Stimulated activated naive CD4-positive, alpha-beta T cell (primary cell): ENCODE results near the gene H2AZ2.
"Not testable (repeated sequence)": the region's sequence is repeated elsewhere in the genome, so short reads cannot be mapped to it uniquely, and the experiment has no call there.

ENCODE experiments used
- DNase-seq, 6 experiments: peaks; one replicate each; lab custom pipeline; 2025; lab: John Stamatoyannopoulos, UW

H2AZ2 gene

DNA sequence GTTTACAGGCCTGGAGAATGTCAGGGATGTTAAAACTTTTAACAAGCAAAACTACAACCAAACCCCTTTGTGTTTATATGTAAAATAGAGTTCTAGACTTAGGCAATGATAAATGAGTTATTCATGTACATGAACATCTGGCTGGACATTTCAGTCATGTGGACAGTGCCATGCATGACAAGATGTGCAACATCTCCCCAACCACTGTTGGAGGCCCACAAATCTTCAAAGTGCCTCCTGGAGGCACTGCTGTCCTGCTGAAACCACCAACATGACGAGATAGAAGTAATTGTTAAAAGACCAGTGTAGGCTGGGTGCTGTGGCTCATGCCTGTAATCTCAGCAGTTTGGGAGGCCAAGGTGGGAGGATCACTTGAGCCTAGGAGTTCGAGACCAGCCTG is 33.0 kb downstream of the H2AZ2 start:
- no peak for DNase-seq

DNA sequence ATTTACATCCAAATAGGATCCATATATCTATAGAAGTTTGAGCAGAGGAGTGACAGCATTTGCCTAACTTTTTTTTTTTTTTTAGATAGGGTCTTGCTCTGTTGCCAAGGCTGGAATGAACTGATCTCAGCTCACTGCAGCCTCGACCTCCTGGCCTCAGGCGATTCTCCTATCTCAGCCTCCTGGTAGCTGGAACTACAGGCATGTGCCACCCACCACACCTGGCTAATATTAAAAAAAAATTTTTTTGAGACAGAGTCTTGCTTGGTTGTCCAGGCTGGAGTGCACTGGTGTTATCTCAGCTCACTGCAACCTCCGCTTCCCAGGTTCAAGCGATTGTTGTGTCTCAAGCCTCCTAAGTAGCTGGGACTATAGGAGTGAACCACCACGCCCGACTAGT is 36.3 kb downstream of the H2AZ2 start:
- no peak for DNase-seq

DNA sequence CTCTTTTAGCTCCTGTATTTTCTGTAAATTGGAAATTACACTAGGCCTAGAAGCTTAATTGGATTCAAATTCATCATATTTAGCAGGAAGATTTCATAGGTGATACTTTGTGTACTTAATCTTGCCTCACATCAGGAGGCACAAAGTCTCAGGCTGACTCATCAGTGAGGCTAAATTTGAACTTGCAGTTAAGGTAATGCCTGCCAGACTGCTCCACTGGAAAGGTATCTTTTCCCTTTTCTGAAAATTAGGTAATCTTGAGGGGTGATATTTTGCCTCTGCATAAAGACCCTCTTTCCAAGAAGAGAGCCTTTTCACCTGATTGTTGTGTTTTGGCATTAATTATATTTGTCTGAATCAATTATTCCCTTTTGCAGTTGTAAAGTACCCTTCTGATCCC is 36.8 kb downstream of the H2AZ2 start:
- no peak for DNase-seq

DNA sequence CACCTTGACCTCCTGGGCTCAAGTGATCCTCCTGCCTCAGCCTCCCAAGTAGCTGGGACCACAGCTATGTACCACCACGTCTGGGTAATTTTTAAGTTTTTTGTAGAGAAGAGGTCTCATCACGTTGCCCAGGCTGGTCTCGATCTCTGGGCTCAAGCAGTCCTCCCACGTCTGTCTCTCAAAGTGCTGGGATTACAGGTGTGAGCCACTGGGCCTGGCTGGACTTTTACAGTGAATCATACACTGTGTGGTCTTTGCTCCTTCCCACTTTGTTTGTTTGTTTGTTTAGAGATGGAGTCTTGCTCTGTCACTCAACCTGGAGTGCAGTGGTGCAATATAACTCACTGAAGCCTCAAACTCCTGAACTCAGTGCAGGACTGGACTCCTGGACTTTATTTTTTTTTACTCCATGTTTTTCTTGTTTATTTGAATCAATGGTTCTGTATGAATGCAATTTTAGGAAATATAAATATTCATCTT is 38.9 kb downstream of the H2AZ2 start:
- no peak for DNase-seq

DNA sequence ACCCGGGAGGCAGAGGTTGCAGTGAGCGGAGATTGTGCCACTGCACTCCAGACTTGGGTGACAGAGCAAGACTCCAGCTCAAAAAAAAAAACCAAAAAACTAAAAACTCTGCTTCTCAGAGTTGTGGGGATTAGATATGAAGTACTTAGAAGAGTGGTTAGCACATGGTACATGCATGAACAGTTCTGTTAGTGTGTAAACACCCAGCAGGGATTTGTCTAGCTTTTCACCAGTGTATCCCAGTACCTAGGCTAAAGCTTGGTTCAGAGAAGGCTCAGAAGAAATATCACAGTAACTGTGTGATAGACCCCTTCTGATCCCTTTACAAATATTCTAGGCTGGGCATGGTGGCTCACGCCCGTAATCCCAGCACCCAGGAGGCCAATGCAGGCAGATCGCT is 41.9 kb downstream of the H2AZ2 start:
- no peak for DNase-seq

DNA sequence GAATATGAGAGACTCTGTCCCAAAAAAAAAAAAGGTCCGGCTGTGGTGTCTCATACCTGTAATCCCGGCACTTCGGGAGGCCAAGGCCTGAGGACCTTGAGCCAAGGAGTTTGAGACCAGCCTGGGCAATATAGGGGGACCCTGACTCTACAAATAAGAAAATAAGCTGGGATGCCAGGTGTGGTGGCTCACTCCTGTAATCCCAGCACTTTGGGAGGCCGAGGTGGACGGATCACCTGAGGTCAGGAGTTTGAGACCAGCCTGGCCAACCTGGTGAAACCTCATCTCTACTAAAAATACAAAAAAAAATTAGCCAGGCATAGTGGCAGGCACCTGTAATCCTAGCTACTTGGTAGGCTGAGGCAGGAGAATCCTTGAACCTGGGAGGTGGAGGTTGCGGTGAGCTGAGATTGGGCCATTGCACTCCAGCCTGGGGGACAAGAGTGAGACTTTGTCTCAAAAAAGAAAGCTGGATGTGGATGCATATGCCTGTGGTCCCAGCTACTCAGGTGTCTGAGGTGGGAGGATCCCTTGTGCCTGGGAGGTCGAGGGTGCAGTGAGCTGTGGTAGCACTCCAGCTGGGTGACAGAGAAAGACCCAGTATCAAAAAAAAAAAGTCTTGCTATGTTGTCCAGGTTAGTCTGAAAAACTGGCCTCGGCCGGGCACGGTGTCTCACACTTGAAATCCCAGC is 43.9 kb downstream of the H2AZ2 start:
- not testable (repeated sequence) for DNase-seq

DNA sequence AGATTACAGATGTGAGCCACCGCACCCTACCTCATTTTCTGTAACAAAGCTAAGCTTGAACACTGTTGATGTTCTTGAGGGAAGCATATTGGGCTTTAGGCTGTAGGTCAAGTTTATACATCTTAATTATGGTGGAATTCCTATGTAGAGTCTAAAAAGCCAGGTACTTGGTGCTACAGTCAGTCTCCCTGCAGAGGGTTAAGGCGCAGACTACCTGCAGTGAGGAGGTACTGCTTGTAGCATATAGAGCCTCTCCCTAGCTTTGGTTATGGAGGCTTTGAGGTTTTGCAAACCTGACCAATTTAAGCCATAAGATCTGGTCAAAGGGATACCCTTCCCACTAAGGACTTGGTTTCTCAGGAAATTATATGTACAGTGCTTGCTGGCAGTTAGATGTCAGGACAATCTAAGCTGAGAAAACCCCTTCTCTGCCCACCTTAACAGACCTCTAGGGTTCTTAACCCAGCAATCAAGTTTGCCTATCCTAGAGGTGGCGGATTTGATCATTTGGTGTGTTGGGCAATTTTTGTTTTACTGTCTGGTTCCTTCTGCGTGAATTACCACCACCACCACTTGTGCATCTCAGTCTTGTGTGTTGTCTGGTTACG is 45.4 kb downstream of the H2AZ2 start:
- no peak for DNase-seq

DNA sequence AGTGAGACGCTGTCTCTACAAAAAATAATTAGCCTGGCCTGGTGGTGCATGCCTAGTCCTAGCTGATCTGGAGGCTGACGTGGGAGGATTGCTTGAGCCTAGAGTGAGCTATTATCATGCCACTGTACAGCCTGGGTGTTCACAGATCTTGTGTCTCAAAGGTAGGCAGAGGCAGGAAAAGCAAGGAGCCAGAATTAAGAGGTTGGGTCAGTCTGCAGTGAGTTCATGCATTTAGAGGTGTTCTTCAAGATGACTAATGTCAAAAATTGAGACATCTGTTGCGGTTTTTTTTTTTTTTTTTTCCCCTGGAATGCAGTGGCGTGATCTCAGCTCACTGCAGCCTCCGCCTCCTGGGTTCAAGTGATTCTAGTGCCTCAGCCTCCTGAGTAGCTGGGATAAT is 46.0 kb downstream of the H2AZ2 start:
- no peak for DNase-seq

DNA sequence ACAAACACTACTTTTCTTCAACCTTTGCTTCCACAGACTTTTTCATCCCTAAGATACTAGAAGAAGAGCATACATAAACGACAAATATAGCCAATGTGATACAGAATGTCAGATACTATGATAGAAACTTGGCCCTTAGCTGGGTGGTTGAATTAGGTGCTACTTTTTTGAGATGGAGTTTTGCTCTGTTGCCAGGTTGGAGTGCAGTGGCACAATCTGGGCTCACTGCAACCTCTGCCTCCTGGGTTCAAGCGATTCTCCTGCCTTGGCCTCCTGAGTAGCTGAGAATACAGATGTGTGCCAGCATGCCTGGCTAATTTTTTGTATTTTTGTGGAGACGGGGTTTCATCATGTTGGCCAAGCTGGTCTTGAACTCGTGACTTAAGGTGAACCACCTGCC is 47.9 kb downstream of the H2AZ2 start:
- no peak for DNase-seq

DNA sequence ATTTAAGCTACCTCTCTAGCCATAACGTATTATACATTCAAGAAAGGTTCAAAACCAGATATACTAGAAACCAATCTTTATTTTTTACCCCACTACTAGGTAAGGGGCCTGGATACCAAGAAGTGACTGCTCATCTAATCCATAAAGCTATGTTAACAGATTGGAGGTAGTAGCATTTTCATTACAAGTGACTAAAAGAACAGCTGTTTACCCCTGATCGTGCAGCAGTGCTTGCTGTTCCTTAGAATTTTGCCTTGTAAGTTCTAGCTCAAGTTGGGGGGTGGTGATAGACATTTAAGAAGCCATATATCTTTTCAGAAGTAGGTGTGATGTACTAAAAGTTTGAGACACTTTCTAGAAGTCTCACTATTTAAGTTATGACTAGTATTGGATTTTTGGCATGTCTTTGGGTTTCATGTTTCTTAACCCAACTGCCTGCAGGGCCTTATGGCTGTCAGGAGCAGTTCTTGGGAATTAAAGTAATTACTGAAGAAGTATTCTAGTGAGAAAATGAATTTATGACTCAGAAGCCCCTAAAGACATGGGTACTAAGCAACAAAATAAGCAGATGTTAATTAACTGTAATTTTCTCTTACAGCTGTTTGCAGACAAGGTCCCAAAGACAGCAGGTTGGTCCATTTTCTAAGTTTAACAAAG is 49.1 kb downstream of the H2AZ2 start:
- DNase-seq: no peak

DNA sequence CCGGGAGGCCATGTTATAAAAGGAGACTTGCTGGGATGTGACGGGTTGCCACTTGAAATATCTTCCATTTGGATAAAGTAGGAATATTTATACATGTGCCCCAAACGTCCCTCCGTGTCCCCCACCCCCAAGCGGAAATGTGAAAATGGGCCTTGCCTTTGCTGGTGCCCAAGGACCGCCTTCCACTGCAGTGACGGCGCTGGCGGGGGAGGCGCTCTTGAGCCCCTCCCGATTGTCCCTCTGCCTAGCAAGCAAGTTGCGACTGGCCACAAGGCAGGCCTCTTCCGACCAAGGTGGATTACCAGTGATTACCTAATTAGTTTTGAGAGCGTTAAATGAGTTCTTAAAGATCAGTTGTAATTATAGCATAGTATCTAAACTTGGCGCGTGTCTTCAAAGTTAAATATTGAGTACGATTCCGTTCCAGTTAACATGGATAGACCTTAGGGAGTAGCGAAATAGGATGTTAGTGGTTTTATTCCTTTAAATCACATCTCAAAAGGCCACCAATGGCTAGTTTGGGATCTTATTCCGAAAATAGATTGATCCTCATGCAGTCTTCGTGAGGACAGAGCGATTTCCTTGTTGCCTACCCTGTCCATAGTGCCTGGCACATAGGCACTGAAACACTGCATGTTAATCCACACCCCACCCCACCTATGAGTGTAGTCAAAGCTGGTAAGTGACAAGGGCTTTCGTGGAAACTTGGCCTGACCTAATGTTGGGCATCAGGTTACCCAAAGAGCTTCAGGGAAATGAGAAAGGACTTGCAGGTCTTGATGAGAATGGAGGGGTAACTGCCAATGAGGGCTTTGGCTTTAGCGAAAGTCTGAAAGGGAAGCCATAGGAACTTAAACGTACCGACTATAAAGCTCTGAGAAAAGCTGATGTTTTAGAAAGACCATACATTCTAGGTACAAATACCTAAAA is 50.3 kb downstream of the H2AZ2 start:
- DNase-seq: peak; percentile 66 to 83 (median 74)

DNA sequence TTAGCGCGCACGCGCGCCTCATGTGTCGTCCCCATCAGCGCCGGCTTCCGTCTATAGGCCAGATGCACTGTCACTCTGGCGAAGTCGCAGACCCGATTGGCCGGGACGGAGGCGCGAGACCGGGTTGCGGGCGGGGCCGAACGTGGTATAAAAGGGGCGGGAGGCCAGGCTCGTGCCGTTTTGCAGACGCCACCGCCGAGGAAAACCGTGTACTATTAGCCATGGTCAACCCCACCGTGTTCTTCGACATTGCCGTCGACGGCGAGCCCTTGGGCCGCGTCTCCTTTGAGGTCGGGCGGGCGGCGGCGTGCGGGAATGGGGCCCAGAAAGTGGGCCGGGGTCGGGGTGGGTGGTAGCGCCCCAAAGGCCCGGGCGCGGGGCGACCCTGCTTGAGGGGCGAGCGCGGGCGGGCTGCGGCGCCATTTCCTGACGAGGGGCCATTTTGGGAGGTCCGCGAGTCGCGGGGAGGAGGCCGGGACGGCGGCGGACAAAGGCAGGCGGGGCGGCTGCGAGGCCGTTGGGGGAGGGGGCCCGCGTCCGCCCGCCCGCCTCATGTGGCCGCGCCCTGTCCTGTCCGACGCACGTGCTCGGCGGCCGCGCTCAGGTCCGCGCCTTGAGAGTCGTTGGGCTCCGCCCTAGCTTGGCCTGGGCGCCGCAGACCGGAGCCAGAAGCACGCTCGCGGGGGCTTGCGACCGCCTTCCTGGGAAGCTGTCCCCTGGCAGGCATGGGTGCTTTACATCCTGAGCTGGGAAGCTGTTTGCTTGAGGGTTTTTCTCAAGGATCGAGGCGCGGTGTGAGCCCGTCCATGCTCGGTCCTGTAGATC is 51.2 kb downstream of the H2AZ2 start, which contains the start of gene PPIA:
Gene PPIA (plus strand): TSS at position 178 of the 825 bp plus-strand sequence. CDS start 44 bp downstream, at position 222.
- DNase-seq: peak; percentile 96 to 98 (median 98)

DNA sequence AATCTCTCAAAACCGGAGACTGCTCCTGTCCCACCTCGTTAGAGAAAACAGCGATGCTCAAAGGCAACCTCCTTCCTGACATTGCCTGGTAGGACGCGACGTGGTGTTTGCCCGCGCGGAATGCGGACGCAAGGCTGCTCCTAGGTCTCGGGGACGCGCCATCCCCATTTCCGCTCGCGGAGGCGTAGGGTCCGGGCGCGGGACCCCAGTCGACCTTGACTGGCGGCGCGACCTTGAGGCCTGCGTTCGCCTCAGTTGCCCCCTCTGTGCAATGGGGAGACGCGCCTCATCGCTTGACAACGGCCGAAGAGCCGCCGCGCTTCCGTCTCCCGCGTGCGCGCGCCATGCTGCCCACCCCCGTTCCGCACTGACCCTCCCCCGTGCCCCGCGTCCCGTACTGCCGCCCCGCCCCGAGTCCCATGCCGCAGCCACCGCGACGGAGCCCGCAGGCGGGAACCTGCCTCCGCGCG is 51.8 kb downstream of the H2AZ2 start:
- peak in 2 of 6 experiments; percentile 59 to 67 for DNase-seq

DNA sequence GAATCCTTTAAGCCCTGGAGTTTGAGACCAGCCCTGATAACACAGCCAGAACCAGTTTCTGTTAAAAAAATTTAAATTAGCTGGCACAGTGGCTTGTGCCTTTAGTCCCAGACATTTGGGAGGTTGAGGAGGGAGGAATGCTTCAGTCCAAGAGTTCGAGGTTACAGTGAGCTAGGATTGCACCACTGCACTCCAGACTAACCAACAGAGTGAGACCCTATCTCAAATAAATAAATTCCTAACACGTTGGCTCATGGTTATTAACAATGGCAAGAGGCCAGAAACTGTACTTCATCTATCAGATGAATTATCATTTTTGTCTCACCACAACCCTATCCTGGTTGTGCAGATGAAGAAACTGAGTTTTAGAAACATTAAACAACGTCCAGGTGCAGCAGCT is 53.6 kb downstream of the H2AZ2 start:
- no peak for DNase-seq

DNA sequence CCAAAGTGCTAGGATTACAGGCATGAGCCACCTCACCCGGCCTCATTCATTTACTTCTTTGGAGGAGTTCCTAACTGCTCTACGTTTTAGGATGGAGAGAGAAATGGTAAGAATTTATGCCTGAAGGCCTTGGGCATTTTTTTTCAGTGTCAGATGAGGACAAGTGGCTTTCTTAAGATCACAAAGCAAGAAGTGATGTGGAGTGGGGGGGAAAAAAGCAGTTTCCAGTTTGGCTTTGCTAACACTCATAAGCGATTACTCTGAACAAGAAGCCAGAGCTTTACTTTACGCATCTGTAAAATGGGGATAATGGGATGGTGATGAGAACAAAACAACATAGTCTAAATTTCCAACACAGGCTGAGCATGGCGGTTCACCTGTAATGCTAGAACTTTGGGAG is 54.0 kb downstream of the H2AZ2 start:
- no peak for DNase-seq

DNA sequence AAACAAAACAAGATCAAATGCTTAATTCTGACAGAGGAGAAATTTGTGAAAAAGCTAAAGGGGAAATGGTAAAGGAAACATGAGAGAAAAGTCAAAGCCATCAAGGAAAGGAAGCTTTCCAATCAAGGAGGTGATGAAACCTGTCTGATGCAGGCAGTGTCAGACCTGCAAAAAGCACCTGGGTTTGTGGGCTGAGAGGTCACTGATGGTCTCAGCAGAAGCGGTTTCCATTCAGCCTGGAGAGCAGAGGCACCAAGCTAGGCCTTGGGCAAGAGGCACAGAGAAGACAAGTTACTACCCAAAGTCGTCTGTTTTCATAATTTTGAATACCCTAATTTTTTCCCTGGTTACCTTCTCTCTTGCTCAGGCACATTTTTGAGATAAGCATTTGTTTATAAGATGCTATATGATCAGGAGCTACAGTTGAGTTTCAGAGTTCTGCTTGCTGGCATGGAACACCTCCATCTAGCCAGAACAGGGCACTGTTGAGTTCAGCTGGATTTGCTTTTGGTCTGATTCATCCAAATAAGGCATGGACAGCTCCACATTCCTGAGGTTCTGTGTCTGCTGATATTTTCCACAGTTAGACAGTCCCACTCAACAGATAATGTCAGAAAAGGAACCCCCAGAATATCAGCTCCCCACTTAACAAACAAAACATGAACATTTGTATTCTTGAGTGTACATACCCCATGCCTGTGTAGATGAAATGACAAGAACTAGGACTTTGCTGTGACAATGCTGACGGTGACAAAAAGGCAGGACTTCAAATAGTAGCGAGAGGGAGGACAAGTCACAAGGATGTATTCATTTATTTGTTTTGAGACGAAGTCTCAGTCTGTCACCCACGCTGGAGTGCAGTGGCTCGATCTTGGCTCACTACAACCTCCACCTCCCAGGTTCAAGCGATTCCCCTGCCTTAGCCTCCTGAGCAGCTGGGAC is 56.3 kb downstream of the H2AZ2 start:
- DNase-seq: no peak

DNA sequence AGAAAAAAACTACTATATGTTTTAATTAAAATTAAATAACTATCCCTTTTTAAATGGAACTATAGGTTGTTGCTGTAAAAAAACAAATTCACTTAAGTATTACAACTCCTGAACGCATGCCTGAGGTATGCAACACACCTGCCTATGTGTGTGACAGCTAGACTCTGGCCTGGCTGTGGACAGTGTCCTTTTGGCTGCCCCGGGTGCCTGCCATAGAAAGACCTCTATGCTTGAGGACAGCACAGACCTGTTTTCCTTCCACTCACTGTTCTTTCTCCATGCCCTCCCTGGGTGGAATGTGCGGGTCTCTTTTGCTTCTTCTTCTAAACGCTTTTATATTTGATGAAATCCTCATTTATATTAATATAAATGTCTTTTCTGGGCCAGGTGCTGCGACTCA is 57.9 kb downstream of the H2AZ2 start:
- no peak for DNase-seq

DNA sequence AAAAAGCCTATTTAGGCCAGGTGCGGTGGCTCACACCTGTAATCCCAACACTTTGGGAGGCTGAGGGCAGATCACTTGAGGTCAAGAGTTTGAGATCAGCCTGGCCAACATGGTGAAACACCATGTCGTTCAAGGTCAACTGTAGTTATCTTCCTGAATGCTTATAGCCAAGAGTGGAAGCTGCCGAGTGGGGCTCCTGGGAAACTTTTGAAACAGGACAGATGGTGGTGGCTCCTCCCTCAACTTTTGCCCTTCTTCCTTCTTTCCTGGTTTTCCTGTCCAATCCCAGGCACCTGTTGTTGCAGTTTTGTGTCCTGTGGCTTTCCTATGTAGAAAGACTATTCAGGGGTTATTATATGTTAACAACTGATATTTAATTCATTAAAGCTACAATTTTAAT is 60.1 kb downstream of the H2AZ2 start:
- no peak for DNase-seq

DNA sequence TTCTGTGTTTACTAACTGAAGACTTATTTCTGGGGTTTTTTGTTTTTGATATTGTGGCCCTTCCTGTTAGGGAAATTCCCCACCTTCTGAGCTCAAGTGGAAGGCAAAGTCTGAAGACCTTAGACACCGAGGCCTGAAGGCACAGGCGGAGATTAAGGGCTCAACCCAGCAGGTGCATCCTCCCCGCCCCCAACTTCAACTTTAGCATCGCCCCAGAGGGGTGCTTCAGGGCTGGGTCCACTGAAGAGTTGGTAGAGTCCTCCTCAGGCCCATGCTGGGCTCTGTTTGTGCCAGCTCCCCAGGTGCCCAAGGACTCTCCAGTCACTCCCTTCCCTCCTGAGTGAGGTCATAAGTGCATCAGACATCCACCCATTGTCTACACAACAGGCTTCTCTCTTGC is 60.8 kb downstream of the H2AZ2 start:
- no peak for DNase-seq

DNA sequence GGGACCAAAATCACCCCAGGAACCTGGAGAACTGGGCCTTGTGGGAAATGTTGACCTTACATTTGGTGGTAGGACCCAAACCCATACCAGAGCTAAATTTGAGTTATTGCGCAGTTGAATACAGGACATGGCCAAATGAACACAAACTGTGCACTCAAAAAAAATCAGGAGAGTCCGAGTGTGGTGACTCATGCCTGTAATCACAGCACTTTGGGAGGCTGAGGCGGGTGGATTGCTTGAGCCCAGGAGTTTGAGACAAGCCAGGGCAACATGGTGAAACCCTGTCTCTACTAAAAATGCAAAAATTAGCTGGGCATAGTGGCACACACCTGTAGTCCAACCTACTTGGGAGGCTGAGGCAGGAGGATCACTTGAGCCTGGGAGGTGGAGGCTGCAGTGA is 62.7 kb downstream of the H2AZ2 start:
- not testable (repeated sequence) for DNase-seq
